H9 (cell line): ENCODE data around the gene CCR2. TPM values are rescaled to one million over a fixed set of nuclear protein-coding genes. Genes with fewer than 3 reads are reported as not detected.

Source experiments
- DNase-seq: peaks from one replicate; pipeline ENCODE4 v3.0.0-alpha.2; 2017
- H2AFZ ChIP-seq: one replicate; pipeline ENCODE4 v1.6.1; 2013; ENCODE audit warnings: mild to moderate bottlenecking, low read length, control low read depth, moderate library complexity
- H2AK5ac ChIP-seq: 2 replicates; pipeline ENCODE4 v1.6.1; 2013; ENCODE audit warnings: low read length, control low read depth, mixed read lengths; ENCODE audit not compliant: insufficient read length
- H2BK120ac ChIP-seq: one replicate; pipeline ENCODE4 v1.6.1; 2013; ENCODE audit warnings: low read depth, mild to moderate bottlenecking, low read length, control low read depth, inconsistent platforms; ENCODE audit not compliant: poor library complexity, severe bottlenecking
- H2BK12ac ChIP-seq: 2 replicates; pipeline ENCODE4 v1.6.1; 2013; ENCODE audit warnings: low read length, control low read depth, mixed read lengths, low read depth; ENCODE audit not compliant: insufficient read length
- H2BK15ac ChIP-seq: 2 replicates; pipeline ENCODE4 v1.6.1; 2013; ENCODE audit warnings: low read depth, low read length, control low read depth
- H2BK20ac ChIP-seq: one replicate; pipeline ENCODE4 v1.6.1; 2013; ENCODE audit warnings: low read depth, mild to moderate bottlenecking, low read length, control low read depth, inconsistent platforms; ENCODE audit not compliant: poor library complexity, severe bottlenecking
- H2BK5ac ChIP-seq: 2 replicates; pipeline ENCODE4 v1.6.1; 2013; ENCODE audit warnings: low read length, control low read depth, mixed read lengths; ENCODE audit not compliant: insufficient read length
- H3K14ac ChIP-seq: 2 replicates; pipeline ENCODE4 v1.6.1; 2013; ENCODE audit warnings: low read length, control low read depth; ENCODE audit not compliant: insufficient read depth
- H3K18ac ChIP-seq: 2 replicates; pipeline ENCODE4 v1.6.1; 2013; ENCODE audit warnings: low read depth, mild to moderate bottlenecking, mixed read lengths, low read length, control low read depth; ENCODE audit not compliant: insufficient read length
- H3K23ac ChIP-seq: 2 replicates; pipeline ENCODE4 v1.6.1; 2013; ENCODE audit warnings: low read length, control low read depth, mixed read lengths, low read depth; ENCODE audit not compliant: insufficient read length
- H3K23me2 ChIP-seq: 2 replicates; pipeline ENCODE4 v1.6.1; 2013; ENCODE audit warnings: low read depth, mild to moderate bottlenecking, mixed read lengths, low read length, control low read depth; ENCODE audit not compliant: insufficient read length, poor library complexity, severe bottlenecking
- H3K27ac ChIP-seq: 2 replicates; pipeline ENCODE4 v1.5.1; 2013; ENCODE audit warnings: low read length, control low read depth, mixed read lengths, low read depth; ENCODE audit not compliant: insufficient read length
- H3K27me3 ChIP-seq: 2 replicates; pipeline ENCODE4 v1.6.1; 2013; ENCODE audit warnings: low read length, control low read depth, inconsistent platforms; ENCODE audit not compliant: insufficient read depth
- H3K4ac ChIP-seq: 2 replicates; pipeline ENCODE4 v1.6.1; 2013; ENCODE audit warnings: low read depth, mild to moderate bottlenecking, control low read depth, inconsistent platforms, low read length, moderate library complexity
- H3K4me1 ChIP-seq: 2 replicates; pipeline ENCODE4 v1.6.1; 2013; ENCODE audit warnings: low read length, control low read depth, inconsistent platforms; ENCODE audit not compliant: insufficient read depth
- H3K4me2 ChIP-seq: 2 replicates; pipeline ENCODE4 v1.6.1; 2013; ENCODE audit warnings: low read length, control low read depth, mixed read lengths; ENCODE audit not compliant: insufficient read length, insufficient read depth
- H3K56ac ChIP-seq: 2 replicates; pipeline ENCODE4 v1.6.1; 2013; ENCODE audit warnings: low read depth, mild to moderate bottlenecking, mixed read lengths, low read length, control low read depth; ENCODE audit not compliant: insufficient read length
- H3K79me1 ChIP-seq: 2 replicates; pipeline ENCODE4 v1.6.1; 2013; ENCODE audit warnings: low read depth, mild to moderate bottlenecking, moderate library complexity, low read length, control low read depth, inconsistent platforms; ENCODE audit not compliant: insufficient read depth, poor library complexity, severe bottlenecking
- H3K79me2 ChIP-seq: 2 replicates; pipeline ENCODE4 v1.6.1; 2013; ENCODE audit warnings: low read length, control low read depth, inconsistent platforms; ENCODE audit not compliant: insufficient read depth
- H3K9ac ChIP-seq: 2 replicates; pipeline ENCODE4 v1.6.1; 2013; ENCODE audit warnings: low read length, control low read depth, mixed read lengths; ENCODE audit not compliant: insufficient read length; ENCODE audit errors: extremely low read depth
- H3K9me3 ChIP-seq: one replicate; pipeline ENCODE4 v1.6.1; 2013; ENCODE audit warnings: low read depth, low read length, inconsistent platforms; ENCODE audit not compliant: control insufficient read depth
- H3T11ph ChIP-seq: one replicate; pipeline ENCODE4 v1.6.1; 2013; ENCODE audit warnings: mild to moderate bottlenecking, low read length, control low read depth, inconsistent platforms
- H4K20me1 ChIP-seq: one replicate; pipeline ENCODE4 v1.6.1; 2013; ENCODE audit not compliant: control insufficient read depth, insufficient read length, insufficient read depth
- H4K5ac ChIP-seq: 2 replicates; pipeline ENCODE4 v1.6.1; 2013; ENCODE audit warnings: low read depth, mild to moderate bottlenecking, mixed read lengths, low read length, control low read depth; ENCODE audit not compliant: insufficient read length
- H4K8ac ChIP-seq: replicated peaks from 2 replicates; pipeline ENCODE4 v1.6.1; 2013; ENCODE audit warnings: low read length, control low read depth, mixed read lengths, low read depth; ENCODE audit not compliant: insufficient read length
- H4K91ac ChIP-seq: 2 replicates; pipeline ENCODE4 v1.6.1; 2013; ENCODE audit warnings: low read depth, mild to moderate bottlenecking, moderate library complexity, mixed read lengths, low read length, control low read depth; ENCODE audit not compliant: insufficient read length
- H3K27ac Mint-ChIP-seq, 3 experiments: 2 replicates in 2 of 3; 3 replicates in 1 of 3; pipeline ENCODE4 v1.8.0; 2020 to 2021; ENCODE audit warnings: mixed read lengths in 3 of 3, mild to moderate bottlenecking in 1 of 3, moderate library complexity in 1 of 3
- H3K27me3 Mint-ChIP-seq: 2 replicates; pipeline ENCODE4 v1.8.0; 2021; ENCODE audit warnings: low read depth, mild to moderate bottlenecking, moderate library complexity, mixed read lengths
- H3K36me3 Mint-ChIP-seq, 3 experiments: 2 replicates in 2 of 3; 3 replicates in 1 of 3; pipeline ENCODE4 v1.8.0; 2020 to 2021; ENCODE audit warnings: low read depth in 3 of 3, mixed read lengths in 3 of 3; ENCODE audit not compliant: insufficient read depth in 1 of 3
- H3K4me1 Mint-ChIP-seq, 2 experiments: 2 replicates each; pipeline ENCODE4 v1.8.0; 2020; ENCODE audit warnings: mixed read lengths in 2 of 2
- H3K4me3 Mint-ChIP-seq, 2 experiments: 2 replicates in 1 of 2; 3 replicates in 1 of 2; pipeline ENCODE4 v1.8.0; 2020 to 2021; ENCODE audit warnings: mild to moderate bottlenecking in 2 of 2, mixed read lengths in 2 of 2, moderate library complexity in 1 of 2
- H3K9me3 Mint-ChIP-seq, 2 experiments: 2 replicates in 1 of 2; 3 replicates in 1 of 2; pipeline ENCODE4 v1.8.0; 2020; ENCODE audit warnings: mild to moderate bottlenecking in 2 of 2, mixed read lengths in 2 of 2, moderate library complexity in 1 of 2
- CTCF ChIP-seq: fragments of 200-600 bp; sonication (generic); conservative IDR thresholded peaks from 3 replicates; pipeline ENCODE4 v1.8.0; 2021; ENCODE audit warnings: antibody characterized with exemption, mild to moderate bottlenecking
- WGBS: extraction: QIAGEN DNeasy Blood & Tissue Kit; methylation state at CpG from one replicate; pipeline ENCODE4 v1.1.7; 2013; ENCODE audit warnings: missing lambda C conversion rate, low lambda C conversion rate, mixed read lengths; ENCODE audit not compliant: insufficient read length; ENCODE audit errors: extremely low coverage; 5-methylcytosine and 5-hydroxymethylcytosine counted together
- total RNA-seq: library from RNA; stranded (reverse); gene quantifications from 2 replicates; pipeline ENCODE4 v1.2.1, GENCODE V29; 2021

Gene CCR2
- total RNA-seq, 1 experiment from 2014 or later, result not detected

GRCh38 chr3:46344476-46344875, 9.4 kb upstream of the CCR2 start:
- H3K9me3 ChIP-seq, result peaks cover 3% of the 10 kb centered on the region
- H4K91ac ChIP-seq, result no peak overlapping the region
- Mint-ChIP-seq H3K4me3 (no peak overlapping the region), H3K27ac (no peak overlapping the region), H3K27me3 (no peaks in the 10 kb centered on the region), H3K4me1 (no peaks in the 10 kb centered on the region), H3K36me3 (peaks cover 0 to 5% (median 1%) of the 10 kb centered on the region in 3 experiments; a peak in 3 of 7 replicates), H3K9me3 (peaks cover 28 to 33% of the 10 kb centered on the region in 2 experiments)
- H2AK5ac ChIP-seq, result no peak overlapping the region
- no peak overlapping the region for H4K5ac ChIP-seq
- no peak overlapping the region for H2BK12ac ChIP-seq
- no peak overlapping the region for H2BK20ac ChIP-seq
- H2BK5ac ChIP-seq, result no peak overlapping the region
- no peak overlapping the region for H2BK120ac ChIP-seq
- H3K4me1 ChIP-seq, result no peaks in the 10 kb centered on the region
- WGBS, result no CpG with 5 or more reads among the region's 4 CpGs
- H4K20me1 ChIP-seq, result no peaks in the 10 kb centered on the region
- TF ChIP-seq CTCF, result no peak
- no peak overlapping the region for H3K14ac ChIP-seq
- H3K79me1 ChIP-seq, result no peaks in the 10 kb centered on the region
- H3K23me2 ChIP-seq, result no peaks in the 10 kb centered on the region
- no peak overlapping the region for H3K23ac ChIP-seq
- no peak overlapping the region for H2AFZ ChIP-seq
- no peaks in the 10 kb centered on the region for H3K27me3 ChIP-seq
- H3K79me2 ChIP-seq, result no peaks in the 10 kb centered on the region
- H3K18ac ChIP-seq, result no peak overlapping the region
- no peak overlapping the region for H3K4ac ChIP-seq
- DNase-seq, result no peak
- no peak overlapping the region for H4K8ac ChIP-seq
- no peak overlapping the region for H3K9ac ChIP-seq
- no peak overlapping the region for H3K56ac ChIP-seq
- no peak overlapping the region for H3K4me2 ChIP-seq
- H3K27ac ChIP-seq, result no peak overlapping the region
- no peak overlapping the region for H3T11ph ChIP-seq
- no peak overlapping the region for H2BK15ac ChIP-seq
